Suppressor macrophage treated with lipopolysaccharide for 1 hour (primary cell): ENCODE measurements around the gene SDF2L1.

Experiments used
- DNase-seq, 3 donors: peaks; one replicate each; pipeline ENCODE4 v3.0.0-alpha.2; 2020 to 2022

The SDF2L1 gene

GRCh38 chr22:21622011-21622918 is 19.8 kb upstream of the SDF2L1 start:
- peak; percentile 76 to 81 (median 78) for DNase-seq

GRCh38 chr22:21622919-21623647 is 19.0 kb upstream of the SDF2L1 start:
- DNase-seq: no peak

DNA sequence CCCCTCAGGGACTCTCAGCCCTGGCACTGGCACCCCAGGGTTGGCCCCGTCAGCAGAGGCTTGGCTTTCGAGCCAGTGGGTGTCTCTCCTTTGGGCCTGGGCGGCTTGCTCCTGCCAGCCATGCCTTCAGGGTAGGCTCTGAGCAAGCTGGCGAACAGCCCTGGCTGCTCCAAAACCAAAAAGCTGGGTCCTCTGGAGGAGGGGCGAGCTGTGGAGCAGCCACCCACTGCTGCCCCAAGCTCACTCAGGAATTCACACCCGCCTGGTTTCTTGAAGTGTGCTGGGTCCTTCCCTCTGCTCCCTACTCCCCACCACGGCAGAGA is 18.5 kb upstream of the SDF2L1 start:
- DNase-seq: no peak

GRCh38 chr22:21624120-21624879 is 17.8 kb upstream of the SDF2L1 start:
- DNase-seq: peak; percentile 34 to 59 (median 34)

DNA sequence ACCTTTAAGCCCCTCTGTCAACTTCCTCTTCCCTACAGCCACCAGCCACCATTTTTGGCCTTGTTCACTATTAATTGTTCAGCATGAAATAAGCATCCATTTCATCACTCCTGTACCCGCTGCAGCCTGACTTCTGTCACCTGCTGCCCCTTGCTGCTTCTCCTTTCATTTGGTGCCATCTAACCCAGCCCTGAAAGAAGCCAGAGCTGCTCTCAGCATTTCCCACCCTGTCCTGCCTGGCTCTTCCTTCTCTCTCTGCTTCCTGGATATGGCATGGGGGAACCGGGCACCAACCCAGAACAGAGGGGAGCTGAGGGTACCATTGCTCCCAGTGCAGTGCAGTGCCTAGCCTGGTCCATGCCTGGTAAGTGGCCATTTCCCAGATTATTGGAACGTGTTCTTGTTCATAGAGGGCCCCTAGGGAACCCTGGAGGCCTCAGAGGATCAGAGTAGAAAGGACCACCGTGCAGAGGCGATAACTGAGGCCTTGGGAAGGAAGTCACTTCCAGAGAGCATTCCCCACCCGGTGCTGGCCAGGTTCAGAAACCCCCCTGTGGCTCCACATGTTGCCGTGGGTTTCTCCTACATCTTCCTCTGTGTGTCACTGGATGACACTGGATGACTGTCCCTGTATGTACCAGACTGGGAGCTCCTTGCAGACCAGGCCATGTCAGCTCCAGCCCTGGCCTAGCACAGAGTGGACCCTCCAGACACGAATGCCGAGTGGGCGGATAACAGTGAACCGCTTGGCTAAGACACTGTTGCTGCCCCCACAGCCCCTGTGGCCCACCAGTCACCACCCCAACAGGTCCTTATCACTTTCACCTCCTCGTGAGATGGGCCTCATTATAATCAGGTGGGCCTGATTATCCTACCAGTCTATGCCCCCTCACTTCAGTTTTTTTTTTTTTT is 17.0 kb upstream of the SDF2L1 start:
- no peak for DNase-seq

- DNase-seq: no peak
Measured at GRCh38 chr22:21626073-21626734, 15.9 kb upstream of the SDF2L1 start.

GRCh38 chr22:21626735-21627469 is 15.2 kb upstream of the SDF2L1 start:
- no peak for DNase-seq

DNA sequence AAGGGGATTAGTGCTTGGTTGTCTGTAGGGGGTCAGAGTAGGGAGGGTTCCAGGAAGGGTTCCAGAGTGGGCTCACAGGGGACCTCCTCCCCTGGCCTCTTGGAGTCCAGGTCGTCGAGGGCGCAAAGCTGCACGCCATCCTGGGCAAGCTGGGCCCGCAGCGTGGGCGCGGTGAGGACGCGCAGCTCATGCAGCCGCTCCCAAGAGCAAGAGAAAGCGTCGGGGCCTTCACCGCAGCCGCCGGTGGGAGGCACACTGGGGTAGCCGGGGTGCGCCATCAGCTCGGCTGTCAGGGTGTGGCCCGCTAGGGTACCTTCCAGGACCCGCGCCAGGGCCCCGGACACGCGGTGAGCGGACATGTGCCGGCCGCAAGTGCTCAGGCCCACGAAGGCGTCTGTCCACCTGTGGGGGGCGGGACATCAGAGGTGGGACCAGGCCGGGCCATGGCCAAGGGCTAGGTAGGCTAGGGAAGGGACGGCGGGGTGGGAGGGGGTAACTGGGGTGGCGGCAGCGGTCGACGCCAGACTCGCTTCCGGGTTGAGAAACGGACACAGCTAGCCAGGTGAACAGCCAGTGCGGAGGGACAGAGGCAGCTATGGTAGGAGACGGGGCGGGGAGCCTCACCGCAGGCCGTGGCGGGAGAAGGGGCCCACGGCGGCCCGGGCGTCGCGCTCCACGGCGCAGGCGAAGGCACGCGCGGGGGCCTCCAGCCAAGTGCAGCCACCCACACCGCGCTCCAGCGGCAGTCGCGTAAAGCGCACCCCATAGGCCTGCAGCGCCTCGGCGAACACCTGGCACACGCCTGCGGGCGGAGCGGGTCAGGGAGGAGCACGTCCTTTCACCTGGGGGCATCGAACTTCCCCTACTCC is 13.5 kb upstream of the SDF2L1 start:
- DNase-seq: no peak

GRCh38 chr22:21629255-21630149 is 12.6 kb upstream of the SDF2L1 start, which contains the start of gene YDJC:
Gene YDJC, minus strand, starts transcription at chr22:21630022. Its CDS starts 8 bp downstream, at chr22:21630014.
- peak; percentile 94 to 98 (median 98) for DNase-seq

DNA sequence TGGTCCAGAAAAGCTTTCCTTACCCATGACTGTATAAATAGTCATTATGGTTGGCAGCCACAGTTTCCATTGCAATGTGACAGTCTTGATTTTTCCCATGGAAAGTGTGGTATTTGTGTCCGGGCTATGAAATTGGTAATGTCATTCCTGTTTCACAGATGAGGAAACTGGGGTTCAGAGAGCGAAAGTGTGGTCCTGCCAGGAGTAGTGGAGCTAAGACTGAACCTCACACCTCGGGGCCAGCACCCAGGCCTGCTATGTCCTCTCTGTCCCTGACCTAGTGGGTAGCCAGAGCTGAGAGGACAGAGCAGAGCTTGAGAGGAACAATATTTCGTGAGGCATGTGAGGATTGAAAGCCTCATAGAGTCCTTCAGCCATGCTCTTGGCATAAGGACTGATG is 11.1 kb upstream of the SDF2L1 start:
- no peak for DNase-seq

GRCh38 chr22:21632237-21632895 is 9.7 kb upstream of the SDF2L1 start, which contains the start of gene CCDC116:
Gene CCDC116, plus strand, starts transcription at chr22:21632760. Its CDS starts 422 bp downstream, at chr22:21633182.
- peak; percentile 68 to 80 (median 72) for DNase-seq

DNA sequence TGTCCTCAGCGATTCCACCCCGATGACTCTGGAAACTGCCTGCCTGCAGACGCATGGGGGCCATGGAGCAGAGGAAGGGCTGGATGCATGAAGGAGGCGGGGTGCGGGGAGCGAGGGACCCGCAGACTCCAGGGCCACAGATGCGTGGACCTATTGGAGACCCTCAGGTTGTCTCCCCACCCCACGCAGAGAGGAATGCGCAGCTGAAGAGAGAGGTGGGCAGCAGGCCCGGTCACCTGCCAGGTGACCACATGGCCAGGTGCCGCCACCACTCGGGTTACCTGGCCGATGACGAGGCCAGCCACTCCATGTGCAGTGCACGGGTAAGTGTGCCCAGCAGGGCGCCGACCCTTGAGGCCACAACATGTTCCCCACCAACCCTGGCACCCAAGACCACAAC is 9.2 kb upstream of the SDF2L1 start:
- DNase-seq: no peak

DNA sequence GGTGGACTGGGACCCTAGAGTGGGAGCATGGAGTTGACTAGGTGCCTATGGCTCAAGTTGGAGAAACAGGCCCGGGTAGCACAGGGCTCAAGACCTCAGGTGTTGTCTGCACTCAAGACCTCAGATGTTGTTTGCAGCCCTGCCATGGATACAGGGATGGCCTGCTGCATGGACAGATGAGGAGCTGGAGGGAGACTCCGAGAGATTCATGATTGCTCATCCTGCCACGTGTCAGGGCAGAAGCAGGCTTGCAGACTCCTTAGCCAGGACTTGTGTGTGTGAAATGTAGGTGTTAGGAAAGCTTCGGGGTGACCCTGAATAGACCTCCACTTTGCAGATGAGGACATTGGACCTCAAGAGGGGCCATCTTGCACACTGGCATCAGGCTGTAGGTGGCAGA is 8.6 kb upstream of the SDF2L1 start:
- DNase-seq: no peak

GRCh38 chr22:21634081-21634480 is 8.0 kb upstream of the SDF2L1 start:
- DNase-seq: no peak

- DNase-seq: no peak
Measured at GRCh38 chr22:21634844-21635243, 7.3 kb upstream of the SDF2L1 start.

- DNase-seq: no peak
Measured at GRCh38 chr22:21635771-21636510, 6.2 kb upstream of the SDF2L1 start.

- no peak for DNase-seq
Measured at GRCh38 chr22:21636629-21637218, 5.4 kb upstream of the SDF2L1 start.
